ENCODE measurements around the gene ADA. TPM values are rescaled to one million over a fixed set of nuclear protein-coding genes. Genes with fewer than 3 reads are reported as not detected.

The ADA gene
- total RNA-seq, 1 donor from 2014 or later, result 67.5 TPM

DNA sequence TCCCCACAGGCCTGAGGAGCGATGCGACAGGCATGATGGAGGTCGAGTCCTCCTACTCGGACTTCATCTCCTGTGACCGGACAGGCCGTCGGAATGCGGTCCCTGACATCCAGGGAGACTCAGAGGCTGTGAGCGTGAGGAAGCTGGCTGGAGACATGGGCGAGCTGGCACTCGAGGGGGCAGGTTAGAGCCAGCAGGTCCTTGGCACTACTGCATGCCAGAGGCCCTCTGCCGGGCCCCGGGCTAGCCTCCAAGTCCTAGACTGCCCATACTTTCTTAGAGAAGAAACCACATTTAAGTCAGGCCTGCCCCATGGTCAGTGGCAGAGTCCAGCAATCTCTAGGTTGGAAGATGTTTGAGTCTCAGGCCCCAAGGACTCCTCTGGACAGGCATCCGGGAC is 37.0 kb downstream of the ADA start:
- Histone ChIP-seq H3K4me1 (ENCODE audit: insufficient read depth, low read length) (peaks cover 9% of the 10 kb centered on the region), H3K9ac (ENCODE audit: low read length) (no peak overlapping the region), H3K36me3 (ENCODE audit: insufficient read depth, low read length) (no peaks in the 10 kb centered on the region), H3K27ac (ENCODE audit: low read depth, low read length) (no peak overlapping the region), H3K9me3 (ENCODE audit: insufficient read depth, low read depth, low read length) (no peaks in the 10 kb centered on the region), H3K4me3 (ENCODE audit: insufficient read depth, low read depth, low read length) (no peak overlapping the region), H4K20me1 (ENCODE audit: insufficient read depth, low read length) (peaks cover 7% of the 10 kb centered on the region), H3K79me2 (ENCODE audit: insufficient read depth, low read length) (no peaks in the 10 kb centered on the region), H2AFZ (ENCODE audit: low read depth, low read length) (no peak overlapping the region), H3K4me2 (ENCODE audit: low read length) (no peak overlapping the region), H3K27me3 (ENCODE audit: insufficient read depth, low read length) (no peaks in the 10 kb centered on the region)
- TF ChIP-seq, protein P1, sequence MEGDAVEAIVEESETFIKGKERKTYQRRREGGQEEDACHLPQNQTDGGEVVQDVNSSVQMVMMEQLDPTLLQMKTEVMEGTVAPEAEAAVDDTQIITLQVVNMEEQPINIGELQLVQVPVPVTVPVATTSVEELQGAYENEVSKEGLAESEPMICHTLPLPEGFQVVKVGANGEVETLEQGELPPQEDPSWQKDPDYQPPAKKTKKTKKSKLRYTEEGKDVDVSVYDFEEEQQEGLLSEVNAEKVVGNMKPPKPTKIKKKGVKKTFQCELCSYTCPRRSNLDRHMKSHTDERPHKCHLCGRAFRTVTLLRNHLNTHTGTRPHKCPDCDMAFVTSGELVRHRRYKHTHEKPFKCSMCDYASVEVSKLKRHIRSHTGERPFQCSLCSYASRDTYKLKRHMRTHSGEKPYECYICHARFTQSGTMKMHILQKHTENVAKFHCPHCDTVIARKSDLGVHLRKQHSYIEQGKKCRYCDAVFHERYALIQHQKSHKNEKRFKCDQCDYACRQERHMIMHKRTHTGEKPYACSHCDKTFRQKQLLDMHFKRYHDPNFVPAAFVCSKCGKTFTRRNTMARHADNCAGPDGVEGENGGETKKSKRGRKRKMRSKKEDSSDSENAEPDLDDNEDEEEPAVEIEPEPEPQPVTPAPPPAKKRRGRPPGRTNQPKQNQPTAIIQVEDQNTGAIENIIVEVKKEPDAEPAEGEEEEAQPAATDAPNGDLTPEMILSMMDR (IDR thresholded peaks at IDR 0.05; ENCODE audit: insufficient read depth, low read depth, low read length), result no peak
- no peak for TF ChIP-seq EZH2 (IDR thresholded peaks at IDR 0.05; ENCODE audit: insufficient read depth, low read length)
- Mint-ChIP-seq H3K36me3 (ENCODE audit: low read depth, unreplicated experiment) (peaks cover 11% of the 10 kb centered on the region), H3K27ac (ENCODE audit: unreplicated experiment) (peak overlapping the region; percentile 41), H3K4me1 (ENCODE audit: low read depth, unreplicated experiment) (peaks cover 16% of the 10 kb centered on the region), H3K9me3 (ENCODE audit: unreplicated experiment) (no peaks in the 10 kb centered on the region), H3K27me3 (ENCODE audit: low read depth, unreplicated experiment) (no peaks in the 10 kb centered on the region), H3K4me3 (ENCODE audit: unreplicated experiment) (no peak overlapping the region)
- DNase-seq (ENCODE audit: low read depth) (no peak), FAIRE-seq (no peak)

- Histone ChIP-seq H3K27me3 (ENCODE audit: insufficient read depth, low read length) (no peaks in the 10 kb centered on the region), H2AFZ (ENCODE audit: low read depth, low read length) (no peak overlapping the region), H3K9me3 (ENCODE audit: insufficient read depth, low read depth, low read length) (no peaks in the 10 kb centered on the region), H3K27ac (ENCODE audit: low read depth, low read length) (no peak overlapping the region), H3K4me3 (ENCODE audit: insufficient read depth, low read depth, low read length) (no peak overlapping the region), H4K20me1 (ENCODE audit: insufficient read depth, low read length) (peaks cover 7% of the 10 kb centered on the region), H3K79me2 (ENCODE audit: insufficient read depth, low read length) (no peaks in the 10 kb centered on the region), H3K9ac (ENCODE audit: low read length) (no peak overlapping the region), H3K4me1 (ENCODE audit: insufficient read depth, low read length) (peaks cover 9% of the 10 kb centered on the region), H3K36me3 (ENCODE audit: insufficient read depth, low read length) (no peaks in the 10 kb centered on the region), H3K4me2 (ENCODE audit: low read length) (no peak overlapping the region)
- no peak for FAIRE-seq
- Mint-ChIP-seq H3K27me3 (ENCODE audit: low read depth, unreplicated experiment) (no peaks in the 10 kb centered on the region), H3K27ac (ENCODE audit: unreplicated experiment) (no peak overlapping the region), H3K36me3 (ENCODE audit: low read depth, unreplicated experiment) (peaks cover 11% of the 10 kb centered on the region), H3K4me1 (ENCODE audit: low read depth, unreplicated experiment) (peaks cover 16% of the 10 kb centered on the region), H3K4me3 (ENCODE audit: unreplicated experiment) (peak overlapping the region; percentile 25), H3K9me3 (ENCODE audit: unreplicated experiment) (no peaks in the 10 kb centered on the region)
- no peak for DNase-seq (ENCODE audit: low read depth)
- TF ChIP-seq EZH2 (IDR thresholded peaks at IDR 0.05; ENCODE audit: insufficient read depth, low read length), result no peak
- TF ChIP-seq, protein P1 (IDR thresholded peaks at IDR 0.05; ENCODE audit: insufficient read depth, low read depth, low read length), result no peak
These were observed 37.9 kb downstream of the ADA start for GRCh38 chr20:44613575-44613974.

DNA sequence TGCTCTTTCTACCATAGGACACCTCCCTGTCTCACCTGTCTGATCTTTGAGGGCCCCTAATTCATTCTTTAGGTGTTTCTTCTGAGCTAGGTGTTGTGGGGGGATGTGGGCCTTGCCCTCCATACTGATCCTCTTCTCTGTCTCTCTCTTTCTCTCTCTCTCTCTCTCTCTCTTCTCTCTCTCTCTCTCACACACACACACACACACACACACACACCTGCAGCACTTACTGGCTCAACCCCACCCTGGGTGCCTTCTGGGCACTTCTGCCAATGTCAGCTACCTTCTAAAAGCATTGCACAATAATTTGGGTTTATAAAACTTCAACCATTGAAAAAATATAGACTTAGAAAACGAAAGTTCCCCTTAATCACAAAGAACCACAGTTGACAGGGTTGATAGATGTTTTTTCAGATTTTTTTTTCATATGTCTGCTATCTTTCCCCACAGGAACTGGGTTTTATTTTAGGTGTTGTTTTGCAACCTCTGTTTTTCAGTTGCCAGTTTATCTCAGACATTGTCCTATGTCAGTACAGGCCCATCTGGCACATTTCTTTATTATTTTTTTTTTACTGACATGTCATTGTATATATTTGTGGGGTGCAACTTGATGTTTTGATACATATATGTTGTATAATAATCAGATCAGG is 41.1 kb downstream of the ADA start:
- TF ChIP-seq, protein P1 (IDR thresholded peaks at IDR 0.05; ENCODE audit: insufficient read depth, low read depth, low read length), result no peak
- TF ChIP-seq EZH2 (IDR thresholded peaks at IDR 0.05; ENCODE audit: insufficient read depth, low read length), result no peak
- Histone ChIP-seq H3K9ac (ENCODE audit: low read length) (no peak overlapping the region), H3K79me2 (ENCODE audit: insufficient read depth, low read length) (no peaks in the 10 kb centered on the region), H2AFZ (ENCODE audit: low read depth, low read length) (no peak overlapping the region), H3K36me3 (ENCODE audit: insufficient read depth, low read length) (no peaks in the 10 kb centered on the region), H3K4me2 (ENCODE audit: low read length) (no peak overlapping the region), H3K27me3 (ENCODE audit: insufficient read depth, low read length) (no peaks in the 10 kb centered on the region), H3K4me1 (ENCODE audit: insufficient read depth, low read length) (peaks cover 7% of the 10 kb centered on the region), H3K9me3 (ENCODE audit: insufficient read depth, low read depth, low read length) (no peaks in the 10 kb centered on the region), H3K27ac (ENCODE audit: low read depth, low read length) (no peak overlapping the region), H4K20me1 (ENCODE audit: insufficient read depth, low read length) (peaks cover 4% of the 10 kb centered on the region), H3K4me3 (ENCODE audit: insufficient read depth, low read depth, low read length) (no peak overlapping the region)
- Mint-ChIP-seq H3K4me1 (ENCODE audit: low read depth, unreplicated experiment) (peaks cover 9% of the 10 kb centered on the region), H3K27ac (ENCODE audit: unreplicated experiment) (no peak overlapping the region), H3K27me3 (ENCODE audit: low read depth, unreplicated experiment) (no peaks in the 10 kb centered on the region), H3K9me3 (ENCODE audit: unreplicated experiment) (no peaks in the 10 kb centered on the region), H3K4me3 (ENCODE audit: unreplicated experiment) (no peak overlapping the region), H3K36me3 (ENCODE audit: low read depth, unreplicated experiment) (peaks cover 11% of the 10 kb centered on the region)
- FAIRE-seq, result no peak
- no peak for DNase-seq (ENCODE audit: low read depth)
